GM12865 (cell line): ENCODE results near the gene TRDMT1.

Experiments
- DNase-seq: peaks from one replicate; pipeline ENCODE4 v3.0.0; 2010; ENCODE audit warnings: low read depth
- H3K4me3 ChIP-seq: 2 replicates; pipeline ENCODE4 v1.5.1; 2011; ENCODE audit warnings: mild to moderate bottlenecking, low read depth, low read length, control low read depth
- CTCF ChIP-seq: IDR thresholded peaks from 2 replicates; pipeline ENCODE4 v1.5.1; 2011; ENCODE audit warnings: low read length, control low read depth, low read depth, inconsistent platforms; ENCODE audit not compliant: insufficient read depth; ENCODE audit errors: missing control alignments

Gene TRDMT1

GRCh38 chr10:17128261-17128660 lies 73.2 kb downstream of the TRDMT1 start:
- TF ChIP-seq CTCF, result no peak
- no peak for DNase-seq
- H3K4me3 ChIP-seq, result no peak overlapping the region

- TF ChIP-seq CTCF, result no peak
- H3K4me3 ChIP-seq, result no peak overlapping the region
- DNase-seq, result no peak
Measured at GRCh38 chr10:17126327-17126726, 75.1 kb downstream of the TRDMT1 start.

DNA sequence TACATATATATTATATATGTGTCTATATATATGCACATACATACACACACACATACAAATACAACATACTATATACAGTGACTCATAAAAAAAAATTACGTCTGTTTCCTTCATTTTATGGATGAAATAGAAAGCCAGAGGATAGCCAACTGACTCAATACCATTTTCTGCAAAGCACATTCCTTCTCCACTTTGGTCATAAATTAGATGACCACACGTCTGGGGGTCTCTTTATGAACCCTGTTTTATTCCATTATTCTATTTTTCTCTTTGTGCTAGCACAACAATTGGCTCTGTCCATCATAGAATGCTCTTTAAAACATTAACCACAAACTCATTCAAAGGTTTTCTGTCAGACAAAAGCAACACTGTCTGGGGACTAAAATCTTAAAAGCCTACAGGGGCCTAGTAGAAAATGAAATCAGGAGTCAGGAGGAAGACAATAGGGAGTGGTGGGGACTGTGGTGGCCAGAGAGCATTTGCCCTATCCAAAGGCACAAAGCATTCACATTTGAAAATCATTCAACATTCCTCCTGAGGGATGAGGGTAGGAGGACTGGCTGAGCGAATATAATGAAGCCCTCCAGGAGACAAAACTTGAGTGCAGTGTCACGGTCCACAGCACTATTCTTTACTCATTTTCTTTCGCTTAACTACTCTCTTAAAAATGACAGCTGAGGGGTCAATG lies 76.1 kb downstream of the TRDMT1 start:
- TF ChIP-seq CTCF, result no peak
- no peak overlapping the region for H3K4me3 ChIP-seq
- no peak for DNase-seq

DNA sequence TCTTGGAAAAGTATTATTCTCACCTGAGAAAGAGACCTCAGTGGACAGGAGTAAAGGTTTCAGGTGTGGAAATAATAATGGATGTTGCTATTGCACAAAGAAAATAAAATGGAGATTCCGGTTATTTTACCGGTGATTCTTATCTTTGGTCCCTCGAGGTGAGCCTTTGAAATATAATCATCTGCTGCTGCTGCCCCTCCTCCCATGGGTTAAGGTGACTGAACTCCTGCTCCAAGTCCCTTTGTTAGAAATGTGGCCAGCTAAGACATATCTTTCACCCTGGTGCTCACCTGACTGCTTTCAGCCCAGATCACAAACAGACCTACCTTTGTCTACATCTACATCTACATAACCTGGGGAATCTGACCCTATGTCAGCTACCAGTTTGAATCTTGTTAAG lies 77.5 kb downstream of the TRDMT1 start:
- DNase-seq, result no peak
- TF ChIP-seq CTCF, result no peak
- no peak overlapping the region for H3K4me3 ChIP-seq

GRCh38 chr10:17122726-17123661 lies 78.5 kb downstream of the TRDMT1 start:
- no peak for DNase-seq
- TF ChIP-seq CTCF, result no peak
- H3K4me3 ChIP-seq, result no peak overlapping the region

DNA sequence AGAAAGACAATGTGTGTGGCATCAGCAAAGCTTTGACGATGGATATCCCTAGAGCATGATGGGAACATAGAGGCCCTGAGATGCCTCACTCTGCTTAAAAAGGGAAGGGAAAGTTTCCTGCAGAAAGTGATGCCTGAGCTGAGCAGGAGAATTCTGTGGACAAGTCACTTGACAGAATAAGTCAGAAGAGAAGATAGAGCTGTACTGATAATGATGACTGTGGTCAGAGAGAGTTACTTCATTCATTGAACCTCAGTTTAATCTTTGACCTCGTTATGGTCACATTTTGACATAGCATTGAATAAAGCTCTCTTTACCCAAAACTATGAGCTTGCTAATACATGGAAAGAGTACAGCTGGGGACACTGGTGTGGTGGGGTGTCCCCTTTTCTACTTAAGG lies 79.4 kb downstream of the TRDMT1 start:
- no peak for TF ChIP-seq CTCF
- no peak overlapping the region for H3K4me3 ChIP-seq

More for the DNA sequence above, 79.4 kb downstream of the TRDMT1 start:
- no peak for DNase-seq
